ENCODE measurements around the gene PAFAH1B2. TPM values are rescaled to one million over a fixed set of nuclear protein-coding genes. Genes with fewer than 3 reads are reported as not detected.

PAFAH1B2 gene
- total and polyA plus RNA-seq, 2 donors (not counting 3 experiments of a cell fraction or from before 2014, with no cell fraction given) = 34.2 to 128 TPM

DNA sequence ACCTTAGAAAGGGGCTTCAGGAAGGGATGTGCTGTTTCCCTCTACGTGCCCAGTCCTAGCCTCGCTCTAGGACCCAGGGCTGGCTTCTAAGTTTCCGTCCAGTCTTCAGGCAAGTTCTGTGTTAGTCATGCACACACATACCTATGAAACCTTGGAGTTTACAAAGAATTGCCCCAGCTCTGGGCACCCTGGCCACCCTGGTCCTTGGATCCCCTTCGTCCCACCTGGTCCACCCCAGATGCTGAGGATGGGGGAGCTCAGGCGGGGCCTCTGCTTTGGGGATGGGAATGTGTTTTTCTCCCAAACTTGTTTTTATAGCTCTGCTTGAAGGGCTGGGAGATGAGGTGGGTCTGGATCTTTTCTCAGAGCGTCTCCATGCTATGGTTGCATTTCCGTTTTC, 52.9 kb downstream of the PAFAH1B2 start:
- dilution Hi-C loops (cut with MboI; ENCODE audit: extremely low pct_ligation_motif_present, low sequenced_read_pairs) (no loop called here), intact Hi-C loops (cut with micrococcal nuclease) (no loop called here)
- peaks cover 0 to 6% of the 10 kb centered on the region in 2 experiments for H3K36me3 ChIP-seq (ENCODE audit: control insufficient read depth in 2 of 2, extremely low read depth in 1 of 2, insufficient read depth in 2 of 2, low read length in 2 of 2)
- no peak overlapping the region for H3K4me3 ChIP-seq (replicated peaks in 1 of 3; ENCODE audit: insufficient read depth in 1 of 3, low read depth in 1 of 3, low read length in 3 of 3)
- H3K27ac ChIP-seq (ENCODE audit: insufficient read depth, low read depth, low read length) = no peak overlapping the region
- H2AFZ ChIP-seq (ENCODE audit: low read depth, low read length) = no peak overlapping the region
- H3K9me3 ChIP-seq (replicated peaks; ENCODE audit: control insufficient read depth, insufficient read depth, low read length) = no peaks in the 10 kb centered on the region
- no peaks in the 10 kb centered on the region for H3K9me1 ChIP-seq (replicated peaks; ENCODE audit: control insufficient read depth, extremely low read depth, insufficient read depth, low read length)
- FAIRE-seq (no peak), DNase-seq (ENCODE audit: low read depth, low spot score) (no peak)
- CTCF ChIA-PET = interaction anchor here (1.1 kb wide), 2 partner anchors 15 to 16 kb away, joined by 3 read pairs; no protein-coding TSS in a partner anchor
- no TSS peak for BruUV-seq (replicated peaks)
- no peaks in the 10 kb centered on the region for H3K27me3 ChIP-seq (ENCODE audit: control insufficient read depth in 2 of 2, insufficient read depth in 2 of 2, low read length in 2 of 2)
- H3K79me2 ChIP-seq (ENCODE audit: control insufficient read depth, insufficient read depth, low read length) = no peaks in the 10 kb centered on the region
- no peaks in the 10 kb centered on the region for H4K20me1 ChIP-seq (replicated peaks; ENCODE audit: control insufficient read depth, extremely low read depth, insufficient read depth, low read length)
- H3K4me2 ChIP-seq (ENCODE audit: insufficient read depth, low read length) = no peak overlapping the region
- no peak overlapping the region for H3K9ac ChIP-seq (replicated peaks; ENCODE audit: extremely low read depth, insufficient read depth, low read length)
- POLR2A ChIA-PET = no interaction called here
- TF ChIP-seq EZH2 (IDR thresholded peaks at IDR 0.05; ENCODE audit: borderline replicate concordance, low read depth, low read length, severe bottlenecking) = no peak
- no peak for TF ChIP-seq GATA2 (IDR thresholded peaks at IDR 0.05; ENCODE audit: insufficient read depth, insufficient read length, low read depth, low read length)
- TF ChIP-seq MYC (IDR thresholded peaks at IDR 0.05; ENCODE audit: low read depth, low read length) = no peak
- TF ChIP-seq, protein P1, sequence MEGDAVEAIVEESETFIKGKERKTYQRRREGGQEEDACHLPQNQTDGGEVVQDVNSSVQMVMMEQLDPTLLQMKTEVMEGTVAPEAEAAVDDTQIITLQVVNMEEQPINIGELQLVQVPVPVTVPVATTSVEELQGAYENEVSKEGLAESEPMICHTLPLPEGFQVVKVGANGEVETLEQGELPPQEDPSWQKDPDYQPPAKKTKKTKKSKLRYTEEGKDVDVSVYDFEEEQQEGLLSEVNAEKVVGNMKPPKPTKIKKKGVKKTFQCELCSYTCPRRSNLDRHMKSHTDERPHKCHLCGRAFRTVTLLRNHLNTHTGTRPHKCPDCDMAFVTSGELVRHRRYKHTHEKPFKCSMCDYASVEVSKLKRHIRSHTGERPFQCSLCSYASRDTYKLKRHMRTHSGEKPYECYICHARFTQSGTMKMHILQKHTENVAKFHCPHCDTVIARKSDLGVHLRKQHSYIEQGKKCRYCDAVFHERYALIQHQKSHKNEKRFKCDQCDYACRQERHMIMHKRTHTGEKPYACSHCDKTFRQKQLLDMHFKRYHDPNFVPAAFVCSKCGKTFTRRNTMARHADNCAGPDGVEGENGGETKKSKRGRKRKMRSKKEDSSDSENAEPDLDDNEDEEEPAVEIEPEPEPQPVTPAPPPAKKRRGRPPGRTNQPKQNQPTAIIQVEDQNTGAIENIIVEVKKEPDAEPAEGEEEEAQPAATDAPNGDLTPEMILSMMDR (IDR thresholded peaks at IDR 0.05; ENCODE audit: extremely low read depth in 1 of 2, insufficient read depth in 1 of 2, low read depth in 1 of 2, low read length in 2 of 2) = no peak
- TF ChIP-seq POLR2A (IDR thresholded peaks at IDR 0.05; ENCODE audit: low read depth, low read length) = no peak
- H3K4me1 ChIP-seq (ENCODE audit: control insufficient read depth, extremely low read depth, insufficient read depth, low read length) = peaks cover 9% of the 10 kb centered on the region

All from endothelial cell of umbilical vein (primary cell).